Activated T-cell treated with anti-CD3 and anti-CD28 coated beads, Interleukin-2, amount 50 U/mL, for 48 hours (primary cell): ENCODE measurements around the gene MOGAT3.

ENCODE experiments used
- DNase-seq, 2 experiments: peaks; one replicate each; pipeline ENCODE4 v3.0.0-alpha.2; 2020

MOGAT3 gene

DNA sequence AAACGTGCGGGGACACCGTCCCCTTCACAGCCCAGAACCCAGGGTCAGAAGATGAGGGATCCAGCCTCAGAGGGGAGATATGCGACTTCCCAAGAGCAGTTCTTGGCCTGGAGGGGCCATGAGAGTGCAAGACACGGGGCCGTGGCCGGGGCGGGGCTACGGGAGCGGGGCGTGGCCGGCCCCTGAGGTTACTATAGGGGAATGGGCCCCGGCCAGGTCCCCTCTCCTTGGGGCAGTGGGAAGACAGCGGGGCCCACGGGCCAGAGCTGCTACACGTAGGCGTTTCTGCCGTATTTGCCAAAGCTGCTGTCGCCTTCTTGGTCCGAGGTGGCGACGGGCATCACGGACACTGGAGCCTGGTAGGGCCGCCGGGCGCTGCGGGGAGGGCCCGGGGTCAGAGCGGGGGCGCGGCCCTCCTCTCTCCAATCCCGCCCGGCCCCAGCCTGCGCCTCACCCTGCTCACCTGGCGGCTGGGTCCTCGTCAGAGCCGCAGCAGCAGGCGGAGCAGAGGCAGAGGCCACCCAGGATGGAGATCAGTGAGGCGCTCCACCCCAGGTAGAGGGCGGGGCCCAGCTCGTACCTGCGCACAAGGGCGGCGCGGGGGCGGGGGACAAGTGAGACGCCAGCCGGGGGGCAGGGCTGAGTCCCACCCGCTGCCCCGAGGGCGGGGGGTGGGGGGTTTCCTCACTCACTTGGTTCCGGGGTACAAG, 31.5 kb upstream of the MOGAT3 start:
- no peak for DNase-seq

DNA sequence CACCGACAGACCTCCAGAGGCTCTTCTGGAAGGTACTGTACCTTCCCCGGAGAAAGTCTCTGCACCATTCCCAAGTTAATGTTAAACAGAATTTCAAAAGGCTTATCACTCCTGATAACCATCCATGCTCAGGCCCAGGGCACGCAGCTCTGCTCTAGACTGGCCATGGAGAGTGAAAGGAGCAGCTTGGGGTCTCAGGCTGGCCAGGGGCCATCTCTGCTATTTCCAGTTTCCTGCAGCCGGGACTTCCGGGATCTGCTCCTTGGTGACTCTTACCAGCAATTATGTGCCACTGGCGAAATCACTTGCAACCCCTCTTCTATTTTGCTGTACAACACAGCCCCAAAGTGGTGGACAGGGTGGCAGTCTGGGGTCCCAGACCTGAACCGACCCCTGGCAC, 30.8 kb upstream of the MOGAT3 start:
- no peak for DNase-seq

GRCh38 chr7:101226721-101227120, 25.9 kb upstream of the MOGAT3 start:
- no peak for DNase-seq

DNA sequence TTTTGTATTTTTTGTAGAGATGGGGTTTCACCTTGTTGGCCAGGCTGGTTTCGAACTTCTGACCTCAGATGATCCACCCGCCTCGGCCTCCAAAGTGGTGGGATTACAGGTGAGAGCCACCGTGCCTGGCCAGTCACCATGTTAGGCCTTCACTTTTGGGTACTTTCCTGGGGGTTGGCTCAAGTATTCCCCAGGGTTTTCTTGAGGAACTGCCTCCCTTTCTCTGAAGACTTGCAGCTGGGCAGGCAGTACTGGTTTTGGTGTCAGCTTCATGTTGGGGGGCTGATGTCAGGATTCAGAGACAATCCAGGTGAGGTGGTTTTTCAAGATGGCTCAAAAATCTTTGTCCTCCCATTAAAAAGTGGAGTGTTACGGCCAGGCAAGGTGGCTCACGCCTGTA, 24.8 kb upstream of the MOGAT3 start:
- DNase-seq, result no peak

DNA sequence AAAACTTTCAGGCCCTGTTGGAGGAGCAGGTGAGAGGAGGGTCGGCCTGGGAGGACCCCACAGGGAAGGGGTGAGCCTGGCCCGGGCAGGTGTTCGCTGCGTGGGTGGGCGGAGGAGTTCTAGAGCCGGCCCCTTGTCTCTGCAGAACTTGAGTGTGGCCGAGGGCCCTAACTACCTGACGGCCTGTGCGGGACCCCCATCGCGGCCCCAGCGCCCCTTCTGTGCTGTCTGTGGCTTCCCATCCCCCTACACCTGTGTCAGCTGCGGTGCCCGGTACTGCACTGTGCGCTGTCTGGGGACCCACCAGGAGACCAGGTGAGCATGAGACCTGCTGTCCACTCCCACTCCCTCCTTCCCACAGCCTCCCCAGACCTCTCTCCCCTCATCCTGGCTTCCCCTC, 22.7 kb upstream of the MOGAT3 start:
- no peak for DNase-seq

GRCh38 chr7:101222275-101222830, 21.5 kb upstream of the MOGAT3 start:
- DNase-seq, result no peak

- no peak for DNase-seq
Observed at GRCh38 chr7:101220295-101220694, 19.5 kb upstream of the MOGAT3 start.

GRCh38 chr7:101218236-101219125, 17.6 kb upstream of the MOGAT3 start:
- DNase-seq, result no peak

DNA sequence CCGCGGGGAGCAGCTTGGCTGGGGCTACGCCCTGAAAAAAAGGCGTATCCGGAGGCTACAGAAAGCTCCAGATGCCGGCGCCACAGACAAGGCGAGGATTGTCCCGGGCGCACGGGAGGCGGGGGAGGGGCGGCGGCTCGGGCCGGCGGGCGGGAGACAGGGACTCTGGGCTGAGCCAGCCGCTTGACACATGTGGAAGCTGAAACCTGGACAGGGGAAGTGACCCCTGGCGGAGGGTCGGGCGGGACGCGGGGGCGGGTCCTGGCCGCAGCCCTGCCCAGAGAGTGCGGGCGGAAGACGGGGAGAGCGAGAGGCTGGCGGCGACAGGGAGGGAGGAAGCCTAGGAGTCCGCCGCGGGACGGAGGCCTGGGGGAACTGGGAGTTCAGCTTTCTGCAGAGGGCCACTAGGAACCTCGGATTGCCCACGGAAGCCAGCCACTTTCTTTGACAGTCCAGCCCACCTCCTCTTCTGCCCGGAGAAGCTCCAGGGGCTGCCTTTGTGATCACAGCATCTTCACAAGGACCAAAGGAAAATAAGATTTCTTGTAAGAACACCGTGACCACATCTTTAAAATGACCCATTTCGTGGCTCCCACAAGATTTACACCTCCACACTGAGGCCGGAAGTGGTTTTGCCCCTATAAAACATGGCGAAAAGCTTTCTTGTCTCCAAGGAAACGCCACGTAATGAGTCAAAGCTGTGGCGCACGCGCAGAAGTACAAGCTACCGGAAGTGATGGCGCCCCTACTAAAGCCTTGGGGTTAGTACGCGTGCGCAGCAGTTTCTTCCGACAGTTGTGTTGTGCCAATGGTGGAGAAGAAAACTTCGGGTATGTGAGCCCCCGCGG, 16.8 kb upstream of the MOGAT3 start, which contains the start of the genes PLOD3 and ZNHIT1:
TSS of gene PLOD3 (minus strand) at position 194 of the 848 bp plus-strand sequence. CDS start 307 bp downstream, outside the sequence.
TSS of gene ZNHIT1 (plus strand) at position 778 of the 848 bp plus-strand sequence. CDS start at position 809, 31 bp downstream.
- peak; percentile 96 to 97 for DNase-seq

DNA sequence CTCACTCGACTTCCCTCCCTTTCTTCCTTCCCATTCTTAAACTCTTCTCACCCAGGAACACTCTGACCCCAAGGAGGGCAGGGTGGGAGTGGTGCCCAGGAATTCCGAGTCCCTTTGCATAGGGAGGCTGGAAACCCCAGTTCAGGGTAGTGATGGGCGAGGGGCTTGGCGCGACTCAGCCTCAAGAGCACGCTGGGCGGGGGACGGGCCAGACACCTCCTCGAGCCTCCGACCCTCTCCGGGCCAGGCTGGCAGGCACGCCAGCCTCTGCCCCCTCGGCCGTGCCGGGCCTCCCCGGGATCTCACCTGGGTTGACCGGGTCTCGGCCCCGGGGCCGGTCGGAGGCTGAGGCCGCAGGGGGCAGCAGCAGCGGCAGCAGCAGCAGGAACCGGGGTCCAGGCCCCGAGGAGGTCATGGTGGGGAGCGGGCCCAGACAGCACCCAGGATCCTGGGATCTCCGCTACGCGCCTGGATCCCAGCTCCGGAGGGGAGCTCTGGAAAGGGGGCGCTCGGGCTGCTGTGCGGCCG, 16.1 kb upstream of the MOGAT3 start:
- peak in 1 of 2 experiments; percentile 36 for DNase-seq

DNA sequence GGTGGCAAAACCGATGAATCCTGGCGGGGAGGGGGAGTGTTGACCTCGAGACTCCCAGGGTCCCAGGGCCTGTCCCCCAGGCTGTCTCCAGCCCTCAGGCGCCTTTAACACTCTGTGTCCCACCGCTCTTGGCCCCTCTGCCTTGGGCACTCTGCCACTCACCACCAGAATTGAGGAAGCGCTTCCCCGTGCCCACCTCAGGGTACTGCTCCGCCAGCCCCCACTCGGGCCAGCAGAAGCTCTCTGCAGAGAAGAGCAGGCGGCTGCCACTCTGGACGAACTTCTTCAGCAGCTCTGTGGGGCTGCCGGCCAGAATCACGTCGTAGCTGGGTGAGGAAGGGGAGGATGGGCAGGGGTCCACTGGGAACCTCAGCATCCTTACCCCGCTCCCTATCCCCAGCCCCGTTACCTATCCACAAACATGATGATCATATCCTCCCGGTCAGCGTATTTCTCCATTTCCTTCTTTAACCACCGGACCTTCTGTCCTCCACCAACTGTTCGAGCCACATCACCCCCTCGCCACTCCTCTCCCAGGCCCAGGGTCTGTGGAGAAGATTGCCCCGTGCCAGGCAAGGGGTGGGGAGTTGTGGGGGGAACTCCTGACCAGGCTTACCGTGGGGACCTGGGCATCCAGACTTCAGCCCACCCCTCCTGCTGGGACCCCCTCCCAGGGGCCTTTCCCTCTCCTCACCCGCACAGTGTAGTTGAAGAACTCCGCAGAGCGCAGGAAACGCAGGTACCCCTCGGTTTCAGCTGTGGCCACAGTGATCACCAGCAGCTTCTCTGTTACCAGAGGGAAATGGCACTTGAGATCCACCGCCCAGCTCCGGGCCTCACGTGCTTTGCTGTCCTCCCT, 15.4 kb upstream of the MOGAT3 start:
- no peak for DNase-seq

DNA sequence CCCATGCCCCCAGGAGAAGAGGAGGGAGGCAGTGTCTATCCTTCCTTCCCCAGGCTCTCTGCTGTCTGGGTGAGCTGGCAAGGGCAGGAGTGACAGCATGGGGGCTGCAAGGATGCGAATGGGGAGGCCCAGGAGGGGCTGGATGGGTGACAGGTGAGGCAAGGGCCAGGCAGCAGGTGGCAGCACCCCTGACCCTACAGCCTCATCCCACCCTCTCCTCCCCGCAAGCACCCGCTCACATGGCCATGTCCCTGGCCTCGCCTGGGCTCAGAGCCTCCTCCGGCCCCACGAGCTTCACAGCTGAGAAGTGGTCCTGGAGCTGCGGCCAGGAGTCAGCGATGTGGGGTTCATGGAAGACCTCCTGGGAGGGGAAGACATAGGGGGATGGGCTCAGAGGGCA, 11.2 kb upstream of the MOGAT3 start:
- no peak for DNase-seq

DNA sequence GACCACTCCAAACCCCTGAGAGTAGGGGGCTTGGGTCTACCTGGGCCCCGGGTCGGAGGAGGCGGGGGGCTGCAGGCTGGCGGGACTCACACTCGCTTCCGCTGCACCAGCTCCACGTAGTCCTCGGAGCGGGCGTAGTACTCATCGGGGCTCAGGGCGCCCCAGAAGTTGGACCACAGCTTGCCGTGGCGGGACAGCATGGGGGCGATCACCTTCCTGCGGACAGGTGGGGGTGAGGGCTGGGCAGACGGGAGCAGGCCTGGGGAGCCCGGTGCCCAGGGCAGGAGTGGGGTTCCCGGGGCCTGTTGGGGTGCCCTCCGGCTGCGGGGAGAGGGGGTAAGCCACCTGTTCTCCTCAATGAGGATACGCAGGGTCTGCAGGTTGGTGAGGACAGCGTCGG, 10.7 kb upstream of the MOGAT3 start:
- no peak for DNase-seq

DNA sequence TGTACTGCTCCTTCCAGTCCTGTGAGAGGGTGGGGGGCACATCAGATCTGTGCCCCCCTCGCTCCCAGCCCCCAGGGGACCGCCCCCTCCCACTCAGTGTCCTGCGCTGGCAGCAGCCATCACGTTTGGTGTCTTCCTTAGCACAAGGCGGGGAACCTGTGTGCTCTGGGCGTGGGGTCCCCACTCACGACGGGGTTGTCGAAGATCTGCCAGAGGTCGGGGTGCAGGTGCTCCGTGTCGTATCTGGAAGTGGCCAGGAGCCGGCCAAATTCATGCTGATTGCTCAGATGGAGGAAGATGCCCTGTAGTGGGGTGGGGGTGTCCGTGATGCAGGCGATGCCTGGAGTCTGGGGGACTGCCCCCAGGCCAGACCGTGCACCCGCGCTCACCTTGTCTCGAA, 9.3 kb upstream of the MOGAT3 start:
- DNase-seq, result no peak

DNA sequence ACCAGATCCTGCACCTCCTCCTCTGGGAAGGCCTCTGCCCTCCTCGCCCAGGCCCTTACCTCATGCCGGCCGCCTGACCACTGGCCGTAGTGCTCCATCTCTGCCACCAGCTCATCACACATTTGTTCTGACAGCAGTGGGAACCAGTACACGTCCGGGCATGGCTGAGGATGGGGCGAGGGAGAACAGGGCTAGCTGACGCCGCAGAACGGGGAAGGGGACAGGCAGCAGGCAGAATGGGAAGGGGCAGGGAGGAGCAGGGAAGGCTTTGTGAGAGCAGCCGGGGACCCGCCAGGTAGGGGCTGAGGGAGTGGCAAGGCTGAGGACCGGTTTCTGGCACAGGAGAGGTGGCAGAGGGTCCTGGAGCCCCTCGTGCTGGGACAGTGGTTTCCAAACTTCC, 8.0 kb upstream of the MOGAT3 start:
- no peak for DNase-seq

DNA sequence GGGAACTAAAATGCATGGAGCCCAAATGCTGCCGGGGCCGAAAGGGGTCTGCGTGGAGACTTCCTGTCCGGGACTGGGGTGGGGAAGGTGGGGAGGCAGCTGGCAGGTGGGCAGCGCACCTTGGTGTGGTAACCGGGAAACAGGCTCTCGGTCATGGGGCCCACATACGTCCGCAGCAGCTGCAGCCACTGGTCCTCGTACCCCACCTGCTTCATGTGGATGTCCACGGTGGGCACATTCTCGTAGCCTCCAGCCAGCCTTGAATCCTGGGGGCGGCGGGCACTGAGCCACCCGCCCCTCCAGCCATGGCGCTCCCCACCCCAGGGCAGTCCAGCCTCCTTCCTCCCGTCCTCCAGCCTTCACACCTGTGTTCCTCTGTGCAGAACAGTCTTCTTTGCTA, 6.6 kb upstream of the MOGAT3 start:
- DNase-seq, result no peak

DNA sequence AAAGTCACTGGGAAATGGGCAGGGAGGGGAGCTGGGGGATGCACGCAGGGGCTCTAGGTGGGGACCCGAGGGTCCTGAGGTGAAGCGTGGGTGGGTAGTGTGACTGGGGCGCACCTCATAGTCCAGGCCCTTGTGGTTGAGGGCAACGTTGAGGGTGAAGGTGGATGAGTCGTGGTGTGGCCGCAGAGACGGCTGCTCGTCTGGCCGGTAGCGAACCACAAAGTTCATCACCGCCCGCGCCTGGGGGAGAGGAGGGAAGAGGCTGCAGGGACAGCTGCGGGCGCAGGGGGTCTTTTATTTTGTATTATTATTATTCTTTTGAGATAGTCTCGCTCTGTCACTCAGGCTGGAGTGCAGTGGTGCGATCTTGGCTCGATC, 5.8 kb upstream of the MOGAT3 start:
- no peak for DNase-seq

GRCh38 chr7:101205901-101206664, 5.2 kb upstream of the MOGAT3 start:
- no peak for DNase-seq

GRCh38 chr7:101203740-101204738, 3.2 kb upstream of the MOGAT3 start:
- DNase-seq, result peak; percentile 31

GRCh38 chr7:101202603-101202918, 1.7 kb upstream of the MOGAT3 start:
- no peak for DNase-seq
